ENCODE data around the gene LIN54.

DNA sequence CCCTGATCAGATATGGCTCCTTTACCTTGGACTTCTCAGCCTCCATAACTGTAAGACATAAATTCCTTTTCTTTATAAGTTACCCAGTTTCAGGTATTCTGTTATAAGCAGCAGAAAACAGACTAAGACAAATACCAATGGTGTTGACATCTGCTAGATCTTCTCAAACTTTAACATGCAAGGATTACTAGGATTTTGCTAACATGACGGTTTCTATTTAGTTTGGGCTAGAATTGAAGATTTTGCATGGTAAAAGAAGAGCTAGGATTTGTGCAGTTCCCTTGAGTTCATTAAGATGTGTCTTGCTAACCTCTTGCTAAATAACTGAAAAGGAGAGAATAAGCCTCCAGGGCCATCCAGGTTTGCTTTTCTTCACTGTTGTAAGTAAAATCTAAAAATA is 19.1 kb upstream of the LIN54 start:
- TF ChIP-seq REST (IDR thresholded peaks at IDR 0.05) (no peak), HMGXB4 (CRISPR knock-in tag; IDR thresholded peaks at IDR 0.05; ENCODE audit: borderline replicate concordance) (no peak), EP300 (IDR thresholded peaks at IDR 0.05) (no peak), MAX (IDR thresholded peaks at IDR 0.05) (no peak), CTCF (IDR thresholded peaks at IDR 0.05) (no peak), RFX5 (IDR thresholded peaks at IDR 0.05) (no peak), MAFK (IDR thresholded peaks at IDR 0.05; ENCODE audit: partially characterized antibody) (no peak), EHMT2 (IDR thresholded peaks at IDR 0.05; ENCODE audit: low read depth) (no peak), KDM1A (IDR thresholded peaks at IDR 0.05; ENCODE audit: low read depth) (no peak)
